Neuron (in vitro differentiated cells): ENCODE measurements around the gene SLFN13.
"Not testable (repeated sequence)": the region's sequence is repeated elsewhere in the genome, so short reads cannot be mapped to it uniquely, and the experiment has no call there.

Experiments
- H2AFZ ChIP-seq: one replicate; pipeline ENCODE4 v1.6.1; 2013; ENCODE audit warnings: low read depth, mild to moderate bottlenecking, inconsistent platforms, low read length, moderate library complexity
- H3K27me3 ChIP-seq: one replicate; pipeline ENCODE4 v1.6.1; 2013; ENCODE audit warnings: low read length; ENCODE audit not compliant: insufficient read depth
- H3K36me3 ChIP-seq: one replicate; pipeline ENCODE4 v1.6.1; 2013; ENCODE audit warnings: low read length; ENCODE audit not compliant: insufficient read depth
- H3K4me1 ChIP-seq: one replicate; pipeline ENCODE4 v1.6.1; 2013; ENCODE audit warnings: low read length; ENCODE audit not compliant: insufficient read depth
- H3K4me3 ChIP-seq: 2 replicates; pipeline ENCODE4 v1.5.1; 2013; ENCODE audit warnings: mild to moderate bottlenecking, low read length, moderate library complexity
- H3K9me3 ChIP-seq: one replicate; pipeline ENCODE4 v1.6.1; 2013; ENCODE audit warnings: low read length

SLFN13 gene

DNA sequence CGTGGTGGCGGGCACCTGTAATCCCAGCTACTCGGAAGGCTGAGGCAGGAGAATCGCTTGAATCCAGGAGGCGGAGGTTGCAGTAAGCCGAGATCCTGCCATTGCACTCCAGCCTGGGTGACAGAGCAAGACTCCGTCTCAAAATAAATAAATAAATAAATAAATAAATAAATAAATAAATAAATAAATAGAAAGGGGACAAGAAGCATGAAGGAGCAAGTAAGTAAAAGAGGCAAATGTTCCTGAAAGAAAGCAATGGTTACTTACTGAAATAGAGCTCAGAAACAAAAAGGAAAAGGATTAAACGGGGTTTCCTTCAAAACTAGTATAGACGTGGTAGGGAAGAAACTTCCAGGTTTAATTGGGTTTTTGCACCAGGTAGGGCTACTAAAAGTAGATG, 27.5 kb downstream of the SLFN13 start:
- not testable (repeated sequence) for H2AFZ ChIP-seq, H3K27me3 ChIP-seq, H3K4me3 ChIP-seq, H3K4me1 ChIP-seq, H3K9me3 ChIP-seq, H3K36me3 ChIP-seq

DNA sequence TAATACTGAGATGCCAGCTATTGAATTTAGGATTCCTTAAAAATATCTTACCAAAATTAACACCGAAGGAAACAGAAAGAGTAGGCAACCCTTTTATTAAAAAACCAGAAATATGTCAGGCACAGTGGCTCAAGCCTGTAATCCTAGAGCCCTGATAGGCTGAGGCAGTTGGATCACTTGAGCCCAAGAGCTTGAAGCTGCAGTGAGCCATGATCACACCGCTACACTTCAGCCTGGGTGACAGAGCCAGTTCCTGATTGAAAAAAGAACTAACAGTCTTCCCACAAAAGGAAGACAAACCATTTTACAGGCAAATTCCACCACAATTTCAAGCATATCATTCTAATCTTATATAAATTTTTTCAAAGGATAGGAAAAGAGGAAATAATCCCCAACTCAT, 31.9 kb downstream of the SLFN13 start:
- Histone ChIP-seq H3K4me3 (no peak overlapping the region), H3K36me3 (no peaks in the 10 kb centered on the region), H3K4me1 (no peaks in the 10 kb centered on the region), H3K9me3 (no peaks in the 10 kb centered on the region), H3K27me3 (no peaks in the 10 kb centered on the region), H2AFZ (no peak overlapping the region)

DNA sequence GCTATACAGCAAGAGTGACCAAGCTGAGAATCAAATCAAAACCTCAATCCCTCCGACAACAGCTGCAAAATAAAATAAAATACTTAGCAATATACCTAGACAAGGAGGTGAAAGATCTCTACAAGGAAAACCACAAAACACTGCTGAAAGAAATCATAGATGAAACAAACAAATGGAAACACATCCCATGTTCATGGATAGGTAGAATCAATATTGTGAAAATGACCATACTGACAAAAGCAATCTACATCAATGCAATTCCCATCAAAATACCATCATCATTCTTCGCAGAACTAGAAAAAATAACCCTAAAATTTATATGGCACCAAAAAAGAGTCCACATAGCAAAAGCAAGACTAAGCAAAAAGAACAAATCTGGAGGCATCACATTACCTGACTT, 33.9 kb downstream of the SLFN13 start:
- not testable (repeated sequence) for H3K4me3 ChIP-seq, H2AFZ ChIP-seq, H3K9me3 ChIP-seq, H3K36me3 ChIP-seq, H3K27me3 ChIP-seq, H3K4me1 ChIP-seq

GRCh38 chr17:35414247-35414646, 34.3 kb downstream of the SLFN13 start:
- Histone ChIP-seq H2AFZ (no peak overlapping the region), H3K4me3 (no peak overlapping the region), H3K27me3 (no peaks in the 10 kb centered on the region), H3K36me3 (no peaks in the 10 kb centered on the region), H3K9me3 (no peaks in the 10 kb centered on the region), H3K4me1 (no peaks in the 10 kb centered on the region)

GRCh38 chr17:35407531-35407930, 41.0 kb downstream of the SLFN13 start:
- Histone ChIP-seq H3K4me1 (no peaks in the 10 kb centered on the region), H3K36me3 (no peaks in the 10 kb centered on the region), H3K27me3 (no peaks in the 10 kb centered on the region), H3K9me3 (no peaks in the 10 kb centered on the region), H2AFZ (no peak overlapping the region), H3K4me3 (no peak overlapping the region)

DNA sequence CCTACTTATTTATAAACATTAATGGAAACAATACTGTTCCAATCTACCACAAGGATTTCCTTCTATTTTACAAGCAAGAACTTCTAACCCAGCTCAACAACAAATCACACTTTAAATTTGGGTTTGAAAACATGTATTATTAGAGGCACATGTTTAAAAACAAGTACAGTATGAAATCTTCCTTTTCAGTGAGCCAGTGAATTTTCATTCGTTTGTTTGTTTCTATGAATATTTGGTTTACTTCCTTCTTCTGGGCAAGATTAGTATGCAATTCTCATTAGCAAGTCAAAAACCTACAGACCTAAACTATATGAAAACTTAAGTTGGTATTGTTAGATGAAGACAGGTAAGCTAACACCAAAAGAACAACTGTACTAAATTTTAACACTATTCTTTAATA, 42.0 kb downstream of the SLFN13 start:
- Histone ChIP-seq H3K9me3 (no peaks in the 10 kb centered on the region), H3K27me3 (peaks cover 2% of the 10 kb centered on the region), H2AFZ (no peak overlapping the region), H3K36me3 (no peaks in the 10 kb centered on the region), H3K4me3 (no peak overlapping the region), H3K4me1 (no peaks in the 10 kb centered on the region)

DNA sequence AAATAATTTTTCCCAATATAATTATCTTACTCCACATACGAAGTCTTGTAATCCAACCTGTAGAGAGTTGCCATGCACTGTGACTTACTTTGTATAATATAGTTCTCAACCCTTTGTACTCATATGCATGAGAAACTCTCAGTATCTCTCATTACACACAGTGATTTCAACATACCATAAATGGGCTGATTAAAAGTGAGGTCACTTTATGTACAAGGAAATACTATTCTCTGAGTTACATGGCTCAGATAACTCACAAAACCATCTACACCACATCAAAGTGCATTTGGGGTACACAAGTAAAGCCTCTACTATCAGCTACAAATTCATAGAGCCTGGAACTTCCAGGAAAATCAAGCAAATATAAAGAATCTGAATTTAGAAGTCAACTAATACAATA, 44.2 kb downstream of the SLFN13 start:
- Histone ChIP-seq H3K4me3 (no peak overlapping the region), H3K9me3 (no peaks in the 10 kb centered on the region), H2AFZ (no peak overlapping the region), H3K27me3 (peaks cover 2% of the 10 kb centered on the region), H3K4me1 (no peaks in the 10 kb centered on the region), H3K36me3 (no peaks in the 10 kb centered on the region)

- not testable (repeated sequence) for H3K9me3 ChIP-seq, H3K4me3 ChIP-seq, H3K36me3 ChIP-seq, H3K4me1 ChIP-seq, H2AFZ ChIP-seq, H3K27me3 ChIP-seq
These were observed 54.8 kb downstream of the SLFN13 start for GRCh38 chr17:35393783-35394182.

DNA sequence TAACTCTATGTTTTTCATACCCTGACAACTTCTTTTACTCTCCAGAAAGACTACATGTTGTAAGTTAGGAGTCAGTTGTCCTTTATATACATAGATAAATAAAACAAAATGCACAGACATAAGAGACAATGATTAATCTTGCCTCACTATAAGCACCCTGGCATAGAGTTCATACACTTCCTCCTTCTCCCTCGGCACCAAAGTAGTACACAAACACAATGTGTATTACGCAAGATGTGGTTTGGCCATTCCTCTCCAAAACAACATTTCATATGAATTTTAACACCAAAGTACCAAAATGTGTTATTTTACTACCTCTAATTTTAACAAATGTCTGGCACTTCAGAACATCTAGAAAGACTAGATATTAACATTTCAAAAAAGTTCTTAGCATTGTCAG, 57.9 kb downstream of the SLFN13 start:
- Histone ChIP-seq H2AFZ (no peak overlapping the region), H3K4me3 (no peak overlapping the region), H3K27me3 (no peaks in the 10 kb centered on the region), H3K9me3 (no peaks in the 10 kb centered on the region), H3K36me3 (no peaks in the 10 kb centered on the region), H3K4me1 (no peaks in the 10 kb centered on the region)

DNA sequence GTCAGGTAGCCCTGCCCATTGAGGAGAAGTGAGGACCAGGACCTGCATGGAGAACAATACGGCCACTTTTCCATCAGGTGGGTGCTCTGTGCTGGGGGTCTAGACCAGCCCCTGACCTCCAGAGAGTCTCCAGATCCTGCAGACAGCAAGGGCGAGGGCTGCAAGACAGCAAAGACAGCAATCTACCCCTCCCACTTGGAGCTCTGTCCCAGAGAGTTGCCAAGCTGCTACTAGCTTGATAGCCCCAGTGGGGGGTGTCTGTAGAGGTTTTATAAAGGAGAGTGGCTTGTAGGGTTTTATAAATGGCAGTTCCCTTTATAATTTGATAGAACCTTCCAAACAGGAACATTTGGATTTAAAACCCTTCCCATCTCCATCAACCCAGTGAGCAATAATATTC, 58.4 kb downstream of the SLFN13 start:
- no peak overlapping the region for H3K4me3 ChIP-seq
- no peaks in the 10 kb centered on the region for H3K9me3 ChIP-seq
- H3K4me1 ChIP-seq, result no peaks in the 10 kb centered on the region
- no peak overlapping the region for H2AFZ ChIP-seq
- H3K27me3 ChIP-seq, result no peaks in the 10 kb centered on the region
- no peaks in the 10 kb centered on the region for H3K36me3 ChIP-seq

DNA sequence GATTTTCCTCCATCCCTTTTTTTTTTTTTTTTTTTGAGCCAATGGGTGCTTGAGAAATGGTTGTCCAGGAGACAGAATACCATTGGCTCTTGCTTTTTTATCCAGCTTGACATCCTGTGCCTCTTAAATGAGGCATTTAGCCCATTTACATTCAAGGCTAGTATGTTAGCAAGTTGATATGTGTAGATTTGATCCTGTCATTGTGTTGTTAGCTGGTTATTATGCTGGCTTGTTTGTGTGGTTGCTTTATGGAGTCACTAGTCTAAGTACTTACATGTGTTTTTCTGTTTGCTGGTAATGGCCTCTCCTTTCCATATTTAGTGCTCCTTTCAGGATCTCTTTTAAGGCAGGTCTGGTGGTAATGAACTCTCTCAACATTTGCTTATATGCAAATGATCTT, 61.1 kb downstream of the SLFN13 start:
- H3K4me3 ChIP-seq, result no peak overlapping the region
- no peaks in the 10 kb centered on the region for H3K4me1 ChIP-seq
- H3K36me3 ChIP-seq, result no peaks in the 10 kb centered on the region
- H2AFZ ChIP-seq, result no peak overlapping the region
- no peaks in the 10 kb centered on the region for H3K27me3 ChIP-seq
- no peaks in the 10 kb centered on the region for H3K9me3 ChIP-seq
